ENCODE results near the gene PTPRE. TPM values are rescaled to one million over a fixed set of nuclear protein-coding genes. Genes with fewer than 3 reads are reported as not detected.
A peak's percentile ranks its signal among the peaks of the same experiment; 100 is the strongest.

Gene PTPRE
- total RNA-seq, 4 donors from 2014 or later = 17.4 to 23.0 (median 20.1) TPM

GRCh38 chr10:128121750-128122412 lies 215.0 kb downstream of the PTPRE start:
- H3K4me3 ChIP-seq (ENCODE audit: low read depth, poor library complexity, severe bottlenecking) = no peak overlapping the region
- DNase-seq (ENCODE audit: low spot score in 2 of 2) = no peak
- intact Hi-C loops (cut with DNase I; ENCODE audit: low total_unique reads) = no loop called here
- WGBS, 2 donors = 89 to 96% methylated on average over 5 of the region's 5 CpGs
- no peak for TF ChIP-seq POLR2A (IDR thresholded peaks at IDR 0.05)
- TF ChIP-seq, protein P1, sequence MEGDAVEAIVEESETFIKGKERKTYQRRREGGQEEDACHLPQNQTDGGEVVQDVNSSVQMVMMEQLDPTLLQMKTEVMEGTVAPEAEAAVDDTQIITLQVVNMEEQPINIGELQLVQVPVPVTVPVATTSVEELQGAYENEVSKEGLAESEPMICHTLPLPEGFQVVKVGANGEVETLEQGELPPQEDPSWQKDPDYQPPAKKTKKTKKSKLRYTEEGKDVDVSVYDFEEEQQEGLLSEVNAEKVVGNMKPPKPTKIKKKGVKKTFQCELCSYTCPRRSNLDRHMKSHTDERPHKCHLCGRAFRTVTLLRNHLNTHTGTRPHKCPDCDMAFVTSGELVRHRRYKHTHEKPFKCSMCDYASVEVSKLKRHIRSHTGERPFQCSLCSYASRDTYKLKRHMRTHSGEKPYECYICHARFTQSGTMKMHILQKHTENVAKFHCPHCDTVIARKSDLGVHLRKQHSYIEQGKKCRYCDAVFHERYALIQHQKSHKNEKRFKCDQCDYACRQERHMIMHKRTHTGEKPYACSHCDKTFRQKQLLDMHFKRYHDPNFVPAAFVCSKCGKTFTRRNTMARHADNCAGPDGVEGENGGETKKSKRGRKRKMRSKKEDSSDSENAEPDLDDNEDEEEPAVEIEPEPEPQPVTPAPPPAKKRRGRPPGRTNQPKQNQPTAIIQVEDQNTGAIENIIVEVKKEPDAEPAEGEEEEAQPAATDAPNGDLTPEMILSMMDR (IDR thresholded peaks at IDR 0.05) = no peak

DNA sequence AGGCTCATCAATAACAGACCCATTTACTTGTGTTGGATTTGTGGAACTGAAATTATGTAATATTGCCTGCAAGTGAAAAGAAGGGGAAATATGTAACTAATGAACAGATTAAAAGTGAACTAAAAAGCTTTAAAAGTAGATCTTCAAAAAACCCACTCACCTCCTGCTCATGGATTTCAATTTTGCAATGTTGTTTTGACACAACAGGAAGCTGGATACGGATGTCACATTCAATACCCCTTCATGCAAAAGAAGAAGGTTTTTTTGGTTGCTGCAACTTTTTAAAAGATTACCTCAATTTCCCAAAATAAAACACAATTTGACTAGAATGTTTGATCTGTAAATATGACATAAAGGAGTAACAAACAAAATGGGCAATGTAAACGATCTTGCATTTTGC lies 216.0 kb downstream of the PTPRE start:
- no peak for TF ChIP-seq POLR2A (IDR thresholded peaks at IDR 0.05)
- TF ChIP-seq, protein P1 (IDR thresholded peaks at IDR 0.05) = no peak
- intact Hi-C loops (cut with DNase I; ENCODE audit: low total_unique reads) = no loop called here
- no peak for DNase-seq (ENCODE audit: low spot score in 2 of 2)
- WGBS, 2 donors = 86 to 87% methylated on average over 2 of the region's 2 CpGs
- H3K4me3 ChIP-seq (ENCODE audit: low read depth, poor library complexity, severe bottlenecking) = no peak overlapping the region

DNA sequence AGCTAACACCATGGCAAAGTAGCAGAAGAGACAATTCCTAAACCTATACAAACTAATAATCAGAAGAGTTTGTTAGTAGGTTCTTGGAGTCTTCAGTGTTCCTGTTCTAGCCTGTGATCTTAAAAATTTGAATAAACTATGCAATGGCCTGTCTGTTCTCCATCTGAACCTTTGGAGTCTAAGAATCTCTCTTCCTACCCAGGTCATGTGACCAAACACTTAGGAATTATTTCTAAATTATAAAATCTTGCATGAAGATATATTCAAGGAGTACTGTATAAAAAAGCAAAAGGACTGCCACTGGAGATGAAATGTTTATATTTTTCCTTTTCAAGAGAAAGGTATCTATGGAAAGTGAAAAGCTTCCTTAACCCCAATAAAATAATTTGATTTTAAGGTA lies 216.9 kb downstream of the PTPRE start:
- H3K4me3 ChIP-seq (ENCODE audit: low read depth, poor library complexity, severe bottlenecking) = no peak overlapping the region
- TF ChIP-seq, protein P1 (IDR thresholded peaks at IDR 0.05) = no peak
- no peak for TF ChIP-seq POLR2A (IDR thresholded peaks at IDR 0.05)
- DNase-seq (ENCODE audit: low spot score in 2 of 2) = no peak
- intact Hi-C loops (cut with DNase I; ENCODE audit: low total_unique reads) = no loop called here

DNA sequence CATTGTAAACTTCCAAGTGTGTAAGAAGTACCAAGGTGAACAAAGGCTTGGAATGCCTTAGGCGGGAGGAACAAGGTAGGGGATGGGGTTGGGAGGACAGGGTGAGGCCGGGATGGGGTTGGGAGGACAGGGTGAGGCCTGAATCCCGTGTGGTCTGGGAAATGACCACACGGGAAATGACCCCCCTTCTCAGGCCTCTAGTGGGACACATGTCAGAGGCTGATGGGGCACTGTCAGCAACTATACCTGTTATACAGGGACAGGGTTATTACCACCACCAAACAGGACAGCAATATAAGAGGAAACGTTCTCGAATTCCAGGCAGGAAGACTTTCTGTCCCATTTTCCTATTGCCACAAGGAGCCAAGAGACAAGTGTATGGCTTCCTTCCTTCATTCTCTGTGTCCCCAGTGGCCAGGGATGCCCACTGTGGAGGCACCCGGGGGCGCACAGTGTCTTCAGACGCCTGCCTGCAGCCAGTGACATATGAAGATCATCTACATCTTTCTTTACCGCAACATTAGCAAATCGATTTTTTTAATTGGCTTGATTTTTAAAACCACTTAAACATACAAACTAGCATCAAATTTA lies 218.0 kb downstream of the PTPRE start:
- TF ChIP-seq, protein P1 (IDR thresholded peaks at IDR 0.05) = no peak
- TF ChIP-seq POLR2A (IDR thresholded peaks at IDR 0.05) = no peak
- no peak overlapping the region for H3K4me3 ChIP-seq (ENCODE audit: low read depth, poor library complexity, severe bottlenecking)
- intact Hi-C loops (cut with DNase I; ENCODE audit: low total_unique reads) = no loop called here
- no peak for DNase-seq (ENCODE audit: low spot score in 2 of 2)
- 37 to 39% methylated on average over 11 of the region's 11 CpGs for WGBS, 2 donors

- TF ChIP-seq, protein P1 (IDR thresholded peaks at IDR 0.05) = no peak
- no peak for TF ChIP-seq POLR2A (IDR thresholded peaks at IDR 0.05)
- peak overlapping the region; percentile 34 for H3K4me3 ChIP-seq (ENCODE audit: low read depth, poor library complexity, severe bottlenecking)
- intact Hi-C loops (cut with DNase I; ENCODE audit: low total_unique reads) = no loop called here
- WGBS, 2 donors = 3 to 4% methylated on average over 31 to 33 of the region's 33 CpGs
- no peak for DNase-seq (ENCODE audit: low spot score in 2 of 2)
Measured at GRCh38 chr10:128125416-128125943, 218.6 kb downstream of the PTPRE start.

All from lower leg skin (tissue), 4 donors.